Neural cell (in vitro differentiated cells): ENCODE results near the gene RALGPS2.

Experiments
- EZH2 ChIP-seq: fragments of 200-600, 300-800 bp; shearing (Covaris generic), sonication (generic); IDR thresholded peaks from 2 replicates; pipeline ENCODE4 v1.6.1; 2014; ENCODE audit warnings: antibody characterized with exemption, low read length, borderline replicate concordance, mild to moderate bottlenecking; ENCODE audit not compliant: insufficient read depth, poor library complexity, severe bottlenecking
- POLR2AphosphoS5 ChIP-seq: IDR thresholded peaks from 2 replicates; pipeline ENCODE4 v1.6.1; 2012
- RAD21 ChIP-seq: fragments of 450-650 bp; conservative IDR thresholded peaks from 2 replicates; pipeline ENCODE4 v1.6.1; 2014; ENCODE audit warnings: antibody characterized with exemption, mild to moderate bottlenecking, moderate library complexity
- TAF1 ChIP-seq: IDR thresholded peaks from 2 replicates; pipeline ENCODE4 v1.6.1; 2012; ENCODE audit warnings: low read depth
- TF ChIP-seq, protein P1 (sequence below): fragments of 450-650 bp; IDR thresholded peaks from 2 replicates; pipeline ENCODE4 v1.5.1; 2014; ENCODE audit warnings: antibody characterized with exemption, mild to moderate bottlenecking, moderate library complexity; ENCODE audit not compliant: poor library complexity, severe bottlenecking

DNA sequence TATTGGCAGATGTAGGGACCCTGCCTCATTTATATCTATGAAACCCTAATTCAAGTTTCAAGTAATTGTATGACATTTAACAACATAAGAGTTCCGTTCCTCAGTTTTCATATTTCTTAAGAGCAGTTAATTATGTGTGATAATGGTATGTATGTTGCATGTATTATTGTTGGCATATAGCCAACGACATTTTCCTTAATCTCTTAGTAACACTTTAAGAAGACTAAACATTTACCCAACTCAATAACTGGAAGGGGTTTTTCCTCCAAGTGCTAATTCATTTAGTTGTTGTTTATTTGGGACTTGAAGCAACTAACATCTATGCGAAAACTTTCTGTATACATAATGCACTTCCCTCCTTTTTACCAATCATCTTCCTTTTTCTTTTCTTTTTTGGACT, 1.5 kb upstream of the RALGPS2 start:
- TF ChIP-seq POLR2AphosphoS5 = no peak
- TF ChIP-seq RAD21 = no peak
- TF ChIP-seq, protein P1, sequence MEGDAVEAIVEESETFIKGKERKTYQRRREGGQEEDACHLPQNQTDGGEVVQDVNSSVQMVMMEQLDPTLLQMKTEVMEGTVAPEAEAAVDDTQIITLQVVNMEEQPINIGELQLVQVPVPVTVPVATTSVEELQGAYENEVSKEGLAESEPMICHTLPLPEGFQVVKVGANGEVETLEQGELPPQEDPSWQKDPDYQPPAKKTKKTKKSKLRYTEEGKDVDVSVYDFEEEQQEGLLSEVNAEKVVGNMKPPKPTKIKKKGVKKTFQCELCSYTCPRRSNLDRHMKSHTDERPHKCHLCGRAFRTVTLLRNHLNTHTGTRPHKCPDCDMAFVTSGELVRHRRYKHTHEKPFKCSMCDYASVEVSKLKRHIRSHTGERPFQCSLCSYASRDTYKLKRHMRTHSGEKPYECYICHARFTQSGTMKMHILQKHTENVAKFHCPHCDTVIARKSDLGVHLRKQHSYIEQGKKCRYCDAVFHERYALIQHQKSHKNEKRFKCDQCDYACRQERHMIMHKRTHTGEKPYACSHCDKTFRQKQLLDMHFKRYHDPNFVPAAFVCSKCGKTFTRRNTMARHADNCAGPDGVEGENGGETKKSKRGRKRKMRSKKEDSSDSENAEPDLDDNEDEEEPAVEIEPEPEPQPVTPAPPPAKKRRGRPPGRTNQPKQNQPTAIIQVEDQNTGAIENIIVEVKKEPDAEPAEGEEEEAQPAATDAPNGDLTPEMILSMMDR = no peak
- TF ChIP-seq EZH2 = no peak
- no peak for TF ChIP-seq TAF1
